Hepatic stellate cell (primary cell): ENCODE results near the gene BICC1.
"Not testable (repeated sequence)": the region's sequence is repeated elsewhere in the genome, so short reads cannot be mapped to it uniquely, and the experiment has no call there.

Experiments
- DNase-seq: peaks from one replicate; pipeline ENCODE4 v3.0.0; 2011; ENCODE audit warnings: low spot score

Gene BICC1

GRCh38 chr10:58856508-58857240 is 344.0 kb downstream of the BICC1 start:
- peak; percentile 88 for DNase-seq

GRCh38 chr10:58857251-58857805 is 344.7 kb downstream of the BICC1 start:
- no peak for DNase-seq

GRCh38 chr10:58858123-58858522 is 345.5 kb downstream of the BICC1 start:
- not testable (repeated sequence) for DNase-seq

GRCh38 chr10:58859526-58859925 is 346.9 kb downstream of the BICC1 start:
- no peak for DNase-seq

GRCh38 chr10:58867683-58868082 is 355.0 kb downstream of the BICC1 start:
- no peak for DNase-seq

GRCh38 chr10:58868736-58869435 is 356.2 kb downstream of the BICC1 start:
- DNase-seq = no peak

GRCh38 chr10:58870070-58870469 is 357.4 kb downstream of the BICC1 start:
- DNase-seq = no peak

- DNase-seq = no peak
These were observed 360.5 kb downstream of the BICC1 start for GRCh38 chr10:58873161-58873560.
